Measurements from ENCODE around the gene SLC24A3.

- TF ChIP-seq TCF7L2 (IDR thresholded peaks at IDR 0.05; ENCODE audit: borderline replicate concordance, low read depth, low read length): no peak
- no peak for TF ChIP-seq FEZF1 (tag by site-specific recombination; IDR thresholded peaks at IDR 0.05)
- TF ChIP-seq ZNF138 (tag by site-specific recombination; IDR thresholded peaks at IDR 0.05; ENCODE audit: borderline replicate concordance): no peak
- no peak for TF ChIP-seq ZNF580 (tag by site-specific recombination; IDR thresholded peaks at IDR 0.05)
- TF ChIP-seq CTCF (tag by site-specific recombination; IDR thresholded peaks at IDR 0.05): no peak
- no peak for TF ChIP-seq REST (tag by site-specific recombination; IDR thresholded peaks at IDR 0.05)
- TF ChIP-seq YY1 (tag by site-specific recombination; IDR thresholded peaks at IDR 0.05): no peak
- TF ChIP-seq ZNF214 (tag by site-specific recombination; IDR thresholded peaks at IDR 0.05; ENCODE audit: borderline replicate concordance): no peak
- no peak for TF ChIP-seq ZNF791 (tag by site-specific recombination; IDR thresholded peaks at IDR 0.05)
- no peak for TF ChIP-seq REPIN1 (tag by site-specific recombination; IDR thresholded peaks at IDR 0.05; ENCODE audit: low read depth)
- TF ChIP-seq ZNF654 (tag by site-specific recombination; IDR thresholded peaks at IDR 0.05; ENCODE audit: low read depth): peak; percentile 40
- TF ChIP-seq ZNF280D (tag by site-specific recombination; IDR thresholded peaks at IDR 0.05): no peak
- no peak for TF ChIP-seq KLF10 (tag by site-specific recombination; IDR thresholded peaks at IDR 0.05)
Measured at GRCh38 chr20:19583532-19584175, 371.2 kb downstream of the SLC24A3 start.
